Thyroid gland (tissue), 4 donors: ENCODE data around the gene SLC31A1.
"Not testable (repeated sequence)": the region's sequence is repeated elsewhere in the genome, so short reads cannot be mapped to it uniquely, and the experiment has no call there.

ENCODE experiments used
- CTCF ChIP-seq, 6 experiments: fragments of 200-600 bp in 3 of 6; fragments of 450-650 bp in 3 of 6; sonication (generic) in 3 of 6; IDR thresholded peaks; one replicate each; pipeline ENCODE4 v1.5.1; 2016 to 2019; ENCODE audit warnings: antibody characterized with exemption in 6 of 6, mild to moderate bottlenecking in 2 of 6, inconsistent platforms in 1 of 6, moderate library complexity in 1 of 6
- POLR2A ChIP-seq, 2 donors: fragments of 450-650 bp; IDR thresholded peaks; one replicate each; pipeline ENCODE4 v1.6.1; 2017; ENCODE audit warnings: antibody characterized with exemption in 2 of 2, mild to moderate bottlenecking in 2 of 2, moderate library complexity in 1 of 2

- not testable (repeated sequence) for TF ChIP-seq CTCF, POLR2A (IDR thresholded peaks at IDR 0.05)
Observed at GRCh38 chr9:113235701-113236255, 14.4 kb downstream of the SLC31A1 start.
